Kidney epithelial cell (primary cell): ENCODE results near the gene COPS9. TPM values are rescaled to one million over a fixed set of nuclear protein-coding genes. Genes with fewer than 3 reads are reported as not detected.

ENCODE experiments used
- DNase-seq: peaks from one replicate; pipeline ENCODE4 v3.0.0-alpha.2; 2010; ENCODE audit warnings: low read depth
- H3K27me3 ChIP-seq: 2 replicates; pipeline ENCODE4 v1.6.0; 2011; ENCODE audit warnings: low read length; ENCODE audit not compliant: control insufficient read depth, insufficient read depth
- H3K36me3 ChIP-seq: 2 replicates; pipeline ENCODE4 v1.5.1; 2011; ENCODE audit warnings: low read length; ENCODE audit not compliant: control insufficient read depth, insufficient read depth
- H3K4me3 ChIP-seq: 2 replicates; pipeline ENCODE4 v1.5.1; 2011; ENCODE audit warnings: low read depth, mild to moderate bottlenecking, control low read depth, low read length
- total RNA-seq: library from RNA; depleted of rRNA; stranded (reverse); fragments of >200 nt; gene quantifications from 2 replicates; pipeline ENCODE4 v1.2.3, GENCODE V29; 2015
- TF ChIP-seq, protein P1 (sequence below): IDR thresholded peaks from 2 replicates; pipeline ENCODE4 v1.5.1; 2011; ENCODE audit warnings: mild to moderate bottlenecking, moderate library complexity, low read length, control low read depth, inconsistent platforms; ENCODE audit not compliant: insufficient read depth, poor library complexity, severe bottlenecking

The COPS9 gene
- total RNA-seq, 1 donor from 2014 or later = 186 TPM

DNA sequence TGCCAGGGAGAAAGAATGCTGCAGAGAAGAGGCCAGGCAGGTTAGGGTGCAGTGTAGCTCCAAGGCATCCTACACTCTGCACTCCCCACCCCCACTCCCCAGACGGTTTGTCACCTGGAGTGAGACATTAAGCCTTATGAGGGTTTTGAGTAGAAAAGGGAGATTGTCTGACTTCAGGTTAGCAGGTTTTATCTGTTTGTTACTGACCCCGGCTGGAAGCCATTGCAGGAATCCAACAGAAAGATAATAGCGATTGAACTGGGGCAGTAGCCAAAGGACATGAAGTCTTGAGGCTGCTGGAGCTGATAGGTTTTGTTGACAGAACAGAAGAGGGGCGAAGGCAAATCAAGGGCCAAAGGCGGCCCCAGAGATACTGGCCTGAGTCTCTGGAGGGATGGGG is 46.8 kb downstream of the COPS9 start:
- H3K36me3 ChIP-seq = no peaks in the 10 kb centered on the region
- no peaks in the 10 kb centered on the region for H3K27me3 ChIP-seq
- TF ChIP-seq, protein P1, sequence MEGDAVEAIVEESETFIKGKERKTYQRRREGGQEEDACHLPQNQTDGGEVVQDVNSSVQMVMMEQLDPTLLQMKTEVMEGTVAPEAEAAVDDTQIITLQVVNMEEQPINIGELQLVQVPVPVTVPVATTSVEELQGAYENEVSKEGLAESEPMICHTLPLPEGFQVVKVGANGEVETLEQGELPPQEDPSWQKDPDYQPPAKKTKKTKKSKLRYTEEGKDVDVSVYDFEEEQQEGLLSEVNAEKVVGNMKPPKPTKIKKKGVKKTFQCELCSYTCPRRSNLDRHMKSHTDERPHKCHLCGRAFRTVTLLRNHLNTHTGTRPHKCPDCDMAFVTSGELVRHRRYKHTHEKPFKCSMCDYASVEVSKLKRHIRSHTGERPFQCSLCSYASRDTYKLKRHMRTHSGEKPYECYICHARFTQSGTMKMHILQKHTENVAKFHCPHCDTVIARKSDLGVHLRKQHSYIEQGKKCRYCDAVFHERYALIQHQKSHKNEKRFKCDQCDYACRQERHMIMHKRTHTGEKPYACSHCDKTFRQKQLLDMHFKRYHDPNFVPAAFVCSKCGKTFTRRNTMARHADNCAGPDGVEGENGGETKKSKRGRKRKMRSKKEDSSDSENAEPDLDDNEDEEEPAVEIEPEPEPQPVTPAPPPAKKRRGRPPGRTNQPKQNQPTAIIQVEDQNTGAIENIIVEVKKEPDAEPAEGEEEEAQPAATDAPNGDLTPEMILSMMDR = no peak
- H3K4me3 ChIP-seq = no peak overlapping the region
- no peak for DNase-seq

DNA sequence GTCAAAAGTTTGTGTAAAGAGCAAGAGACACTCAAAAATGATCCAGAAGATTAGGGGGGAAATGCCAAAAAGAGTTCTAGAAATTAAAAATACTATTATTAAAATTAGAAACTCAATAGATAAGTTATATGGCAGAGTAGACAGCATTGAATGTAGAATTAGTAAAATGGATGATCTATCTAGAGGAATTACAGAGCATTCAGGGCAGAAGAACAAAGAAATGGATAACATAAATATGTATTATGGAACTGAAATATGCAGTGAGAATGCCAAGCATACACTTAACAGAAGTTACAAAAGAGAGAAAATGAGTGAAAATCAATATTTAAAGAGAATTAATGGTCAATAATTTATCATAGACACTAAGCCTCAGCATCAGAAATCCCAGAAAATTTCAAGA is 49.5 kb downstream of the COPS9 start:
- H3K36me3 ChIP-seq = no peaks in the 10 kb centered on the region
- no peak overlapping the region for H3K4me3 ChIP-seq
- TF ChIP-seq, protein P1 = no peak
- H3K27me3 ChIP-seq = no peaks in the 10 kb centered on the region
- no peak for DNase-seq

Other genes with a start within 250 kb of the COPS9 start
- 123 and 172 TPM in 2 replicates for gene NDUFA10, start 111.0 kb downstream of the COPS9 start, total RNA-seq
- not detected in 2 replicates for gene OR6B2, start 105.9 kb downstream of the COPS9 start, total RNA-seq
- not detected in 2 replicates for gene OR6B3, start 82.8 kb downstream of the COPS9 start, total RNA-seq
- not detected in 2 replicates for gene OTOS, start 4.4 kb upstream of the COPS9 start, total RNA-seq